Raji (cell line): ENCODE measurements around the gene PDLIM5.

Experiments
- POLR2A ChIP-seq: IDR thresholded peaks from 2 replicates; pipeline ENCODE4 v1.6.1; 2011; ENCODE audit warnings: low read depth, low read length, control low read depth; ENCODE audit not compliant: insufficient read depth

PDLIM5 gene

GRCh38 chr4:94603170-94603747 lies 151.5 kb downstream of the PDLIM5 start:
- TF ChIP-seq POLR2A = no peak

- TF ChIP-seq POLR2A = no peak
Observed at GRCh38 chr4:94605241-94605805, 153.6 kb downstream of the PDLIM5 start.

GRCh38 chr4:94610145-94610544 lies 158.4 kb downstream of the PDLIM5 start:
- TF ChIP-seq POLR2A = no peak

- TF ChIP-seq POLR2A = no peak
Observed at GRCh38 chr4:94613248-94613647, 161.5 kb downstream of the PDLIM5 start.

- no peak for TF ChIP-seq POLR2A
Observed at GRCh38 chr4:94615451-94615850, 163.7 kb downstream of the PDLIM5 start.

- no peak for TF ChIP-seq POLR2A
Observed at GRCh38 chr4:94621491-94622080, 169.8 kb downstream of the PDLIM5 start.

GRCh38 chr4:94623126-94623911 lies 171.6 kb downstream of the PDLIM5 start:
- no peak for TF ChIP-seq POLR2A

- TF ChIP-seq POLR2A = no peak
Observed at GRCh38 chr4:94626942-94627341, 175.2 kb downstream of the PDLIM5 start.

- TF ChIP-seq POLR2A = no peak
Observed at GRCh38 chr4:94629837-94630236, 178.1 kb downstream of the PDLIM5 start.

- no peak for TF ChIP-seq POLR2A
Observed at GRCh38 chr4:94634271-94634670, 182.5 kb downstream of the PDLIM5 start.

GRCh38 chr4:94635177-94635576 lies 183.4 kb downstream of the PDLIM5 start:
- no peak for TF ChIP-seq POLR2A

GRCh38 chr4:94636004-94636403 lies 184.3 kb downstream of the PDLIM5 start:
- TF ChIP-seq POLR2A = no peak

- no peak for TF ChIP-seq POLR2A
Observed at GRCh38 chr4:94639298-94639697, 187.6 kb downstream of the PDLIM5 start.

GRCh38 chr4:94640151-94640550 lies 188.4 kb downstream of the PDLIM5 start:
- TF ChIP-seq POLR2A = no peak

- no peak for TF ChIP-seq POLR2A
Observed at GRCh38 chr4:94641702-94642560, 190.2 kb downstream of the PDLIM5 start.
